GM12878 (cell line): ENCODE measurements around the gene STAG1. TPM values are rescaled to one million over a fixed set of nuclear protein-coding genes. Genes with fewer than 3 reads are reported as not detected.

Source experiments
- ATAC-seq: fragments of 200-7000 bp; cut with Tn5 transposase; 3 replicates; pipeline ENCODE4 v1.9.1; 2020; ENCODE audit warnings: mild to moderate bottlenecking, moderate library complexity
- BruUV-seq: library from RNA; stranded (reverse); fragments of 400-500 nt; replicated peaks from 2 replicates; lab custom pipeline; 2021; lab: Mats Ljungman, UMichigan
- CTCF ChIA-PET: fragments of 300-600 bp; sonication (Branson Sonifier 250); formaldehyde crosslinking; extraction: SDS; loops from one replicate; lab custom pipeline; 2021; ENCODE audit warnings: inconsistent platforms; lab: Yijun Ruan, JAX
- POLR2A ChIA-PET: fragments of 350-600 bp; formaldehyde crosslinking; extraction: SDS; loops from one replicate; lab custom pipeline; 2021; ENCODE audit warnings: inconsistent platforms; lab: Charles Lee
- RAD21 ChIA-PET: fragments of 300-600 bp; sonication (Branson Sonifier 250); formaldehyde crosslinking; loops from one replicate; lab custom pipeline; 2023; ENCODE audit warnings: antibody characterized with exemption; ENCODE audit not compliant: unreplicated experiment; lab: Charles Lee
- SMC1A ChIA-PET: fragments of 300-600 bp; sonication (Branson Sonifier 250); formaldehyde crosslinking; loops from one replicate; lab custom pipeline; 2023; ENCODE audit not compliant: unreplicated experiment, uncharacterized antibody; lab: Charles Lee
- DNase-seq: peaks from one replicate; pipeline ENCODE4 v3.0.0-alpha.2; 2011; ENCODE audit warnings: low read depth, low spot score
- FAIRE-seq: peaks from 3 replicates; lab custom pipeline; 2011; peaks lifted over from hg19 to GRCh38; lab: Jason Lieb, UNC
- H2AFZ ChIP-seq: 2 replicates; pipeline ENCODE4 v1.6.0; 2011; ENCODE audit warnings: low read depth, low read length, control low read depth; ENCODE audit not compliant: control insufficient read depth
- H3K27ac ChIP-seq: 2 replicates; pipeline ENCODE4 v1.5.1; 2011; ENCODE audit warnings: control low read depth; ENCODE audit not compliant: control insufficient read depth, insufficient read depth
- H3K27me3 ChIP-seq, 2 experiments: replicated peaks in 1 of 2; 2 replicates each; pipeline versions ENCODE4 v1.6.0 to v1.6.1; 2011; ENCODE audit warnings: low read length in 1 of 2; ENCODE audit not compliant: control insufficient read depth in 2 of 2, insufficient read depth in 2 of 2
- H3K36me3 ChIP-seq, 2 experiments: 2 replicates each; pipeline ENCODE4 v1.5.1; 2011; ENCODE audit warnings: low read length in 1 of 2; ENCODE audit not compliant: control insufficient read depth in 2 of 2, insufficient read depth in 2 of 2
- H3K4me1 ChIP-seq: 2 replicates; pipeline ENCODE4 v1.6.1; 2011; ENCODE audit warnings: mild to moderate bottlenecking, low read length, moderate library complexity, mixed read lengths; ENCODE audit not compliant: control insufficient read depth, insufficient read depth
- H3K4me2 ChIP-seq: 2 replicates; pipeline ENCODE4 v1.6.0; 2011; ENCODE audit warnings: control low read depth; ENCODE audit not compliant: control insufficient read depth, insufficient read depth
- H3K4me3 ChIP-seq: fragments of 200-600 bp; sonication (generic); 2 replicates; pipeline ENCODE4 v1.5.1; 2016
- H3K79me2 ChIP-seq: 2 replicates; pipeline ENCODE4 v1.6.0; 2011; ENCODE audit warnings: low read length; ENCODE audit not compliant: control insufficient read depth, insufficient read depth
- H3K9ac ChIP-seq: 2 replicates; pipeline ENCODE4 v1.8.0; 2011; ENCODE audit warnings: low read length, control low read depth, mixed read lengths; ENCODE audit not compliant: control insufficient read depth, insufficient read depth
- H3K9me3 ChIP-seq: replicated peaks from 3 replicates; pipeline ENCODE4 v1.5.1; 2011; ENCODE audit warnings: mild to moderate bottlenecking, low read length; ENCODE audit not compliant: control insufficient read depth, insufficient read depth
- H4K20me1 ChIP-seq: 2 replicates; pipeline ENCODE4 v1.6.0; 2011; ENCODE audit not compliant: control insufficient read depth, insufficient read depth
- MTA3 ChIP-seq: IDR thresholded peaks from 2 replicates; pipeline ENCODE4 v1.6.1; 2012; ENCODE audit warnings: low read length, inconsistent platforms, borderline replicate concordance
- ZNF384 ChIP-seq: IDR thresholded peaks from 2 replicates; pipeline ENCODE4 v1.6.1; 2012; ENCODE audit warnings: low read depth, mild to moderate bottlenecking, low read length, improper control_type of control experiment, borderline replicate concordance
- WGBS: methylation state at CpG from one replicate; pipeline ENCODE4 v1.1.6; 2016; ENCODE audit warnings: low lambda C conversion rate; ENCODE audit not compliant: insufficient replicate concordance, insufficient coverage; ENCODE audit errors: missing lambda C conversion rate; 5-methylcytosine and 5-hydroxymethylcytosine counted together
- in situ Hi-C: fragments of 300-500 bp; cut with MboI; formaldehyde crosslinking; loops from 9 replicates; pipeline ENCODE4 v1.14.3; 2018; ENCODE audit warnings: mixed read lengths
- intact Hi-C: fragments of 100-400 bp; cut with micrococcal nuclease; formaldehyde crosslinking; loops from one replicate; pipeline ENCODE4 v1.14.2; 2022; ENCODE audit not compliant: unreplicated experiment
- polyA plus RNA-seq, 11 experiments: library from polyadenylated mRNA; depleted of rRNA in 4 of 11; unstranded in 6 of 11; stranded (reverse) in 5 of 11; fragments of >200 nt; fragmentation: Nextera tagmentation in 4 of 11; fragmentation: Illumina TruSeq in 1 of 11; extraction: Ambion mirVana in 4 of 11; extraction: Trizol in 1 of 11; gene quantifications; 1 replicate in 1 of 11; 2 replicates in 10 of 11; pipeline versions ENCODE4 v1.2.1 to v1.2.3, GENCODE V29; 2011 to 2016; ENCODE audit warnings: inconsistent platforms in 2 of 11, missing spikeins in 2 of 11, low read depth in 1 of 11
- total RNA-seq, 4 experiments: library from RNA; depleted of rRNA in 3 of 4; stranded (reverse); fragments of >200 nt in 3 of 4; fragmentation: Illumina TruSeq in 1 of 4; extraction: Trizol in 1 of 4; gene quantifications; 2 replicates each; pipeline versions ENCODE4 v1.2.1 to v1.2.3, GENCODE V29; 2013 to 2021
- TF ChIP-seq, protein P1 (sequence below): fragments of 450-650 bp; conservative IDR thresholded peaks from 2 replicates; pipeline ENCODE4 v1.6.1; 2017; ENCODE audit warnings: mild to moderate bottlenecking, moderate library complexity
- TF ChIP-seq, protein P2 (sequence below): fragments of 450-650 bp; IDR thresholded peaks from 2 replicates; pipeline ENCODE4 v1.6.1; 2016; ENCODE audit warnings: mild to moderate bottlenecking
- TF ChIP-seq, protein P3 (sequence below): fragments of 450-650 bp; IDR thresholded peaks from 2 replicates; pipeline ENCODE4 v1.6.1; 2016; ENCODE audit warnings: mild to moderate bottlenecking, moderate library complexity, borderline replicate concordance

Gene STAG1
- total and polyA plus RNA-seq, 10 of the 15 experiments (the other 5 are each of a cell fraction or from before 2014, with no cell fraction given), result 4.4 to 30.1 (median 20.2) TPM

DNA sequence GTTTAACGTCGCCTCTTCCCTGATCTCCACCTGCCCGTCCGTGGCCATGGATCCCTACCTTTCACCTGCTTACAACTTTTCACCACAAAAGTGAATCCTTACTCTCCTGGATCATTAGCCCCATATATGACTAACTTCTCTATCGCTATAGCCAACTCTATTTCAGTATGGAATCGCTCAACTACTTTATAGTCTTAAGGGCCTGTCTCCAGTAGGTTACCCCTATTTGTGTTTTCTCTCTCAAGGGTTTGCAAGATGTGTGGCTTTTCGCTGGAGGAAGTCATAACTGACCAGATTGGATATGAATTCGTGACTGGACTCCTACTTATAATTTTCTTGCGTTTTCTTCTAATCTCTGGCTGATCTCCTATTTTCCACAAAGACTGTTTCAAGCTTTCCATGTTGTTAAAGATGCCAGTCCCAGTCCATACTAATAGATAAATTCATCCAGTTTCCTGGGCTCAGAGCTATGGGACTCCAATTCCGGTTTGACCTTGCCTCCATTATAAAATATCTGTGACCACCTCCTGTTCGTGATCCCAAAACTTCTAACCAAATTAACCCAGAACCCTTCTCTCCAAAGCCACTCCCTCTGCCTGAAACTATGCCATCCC, 1.3 kb upstream of the STAG1 start:
- no peaks in the 10 kb centered on the region for H3K36me3 ChIP-seq
- ChIA-PET POLR2A (interaction anchor here (0.6 to 3.8 kb wide), 7 partner anchors 107 to 559 kb away, joined by 3 to 41 read pairs (median 10); partner anchors contain the start of gene NCK1), RAD21 (interaction anchor here (0.8 to 8.7 kb wide), 38 partner anchors 12 to 682 kb away, joined by 3 to 200 read pairs (median 7); partner anchors contain the start of genes MSL2, NCK1 and PCCB), CTCF (interaction anchor here (1.0 to 9.8 kb wide), 34 partner anchors 11 to 682 kb away, joined by 3 to 229 read pairs (median 7); partner anchors contain the start of genes MSL2, NCK1 and PCCB), SMC1A (interaction anchor here (0.7 to 10.8 kb wide), 31 partner anchors 12 to 683 kb away, joined by 3 to 161 read pairs (median 5); partner anchors contain the start of gene NCK1)
- intact Hi-C loops, result loop anchor here (1.0 to 5.0 kb wide), 4 partner anchors 109 to 363 kb away; partner anchors contain the start of gene NCK1
- no peaks in the 10 kb centered on the region for H3K9me3 ChIP-seq
- DNase-seq (no peak), FAIRE-seq (no peak), ATAC-seq (no peak)
- H3K9ac ChIP-seq, result peak overlapping the region; percentile 88
- peaks cover 43% of the 10 kb centered on the region for H3K79me2 ChIP-seq
- no peaks in the 10 kb centered on the region for H3K27me3 ChIP-seq
- peak overlapping the region; percentile 97 for H3K4me2 ChIP-seq
- in situ Hi-C loops, result loop anchor here (5.0 kb wide), 2 partner anchors 366 to 681 kb away; no protein-coding TSS in a partner anchor
- peak overlapping the region; percentile 72 for H2AFZ ChIP-seq
- H4K20me1 ChIP-seq, result no peaks in the 10 kb centered on the region
- peak overlapping the region; percentile 63 for H3K4me3 ChIP-seq
- 60% methylated on average over 11 of the region's 11 CpGs for WGBS
- peaks cover 16% of the 10 kb centered on the region for H3K4me1 ChIP-seq
- TF ChIP-seq MTA3 (0 out of 2 replicates have a peak, but pooled peaks have one; percentile 32), ZNF384 (no peak)
- TF ChIP-seq, protein P1, sequence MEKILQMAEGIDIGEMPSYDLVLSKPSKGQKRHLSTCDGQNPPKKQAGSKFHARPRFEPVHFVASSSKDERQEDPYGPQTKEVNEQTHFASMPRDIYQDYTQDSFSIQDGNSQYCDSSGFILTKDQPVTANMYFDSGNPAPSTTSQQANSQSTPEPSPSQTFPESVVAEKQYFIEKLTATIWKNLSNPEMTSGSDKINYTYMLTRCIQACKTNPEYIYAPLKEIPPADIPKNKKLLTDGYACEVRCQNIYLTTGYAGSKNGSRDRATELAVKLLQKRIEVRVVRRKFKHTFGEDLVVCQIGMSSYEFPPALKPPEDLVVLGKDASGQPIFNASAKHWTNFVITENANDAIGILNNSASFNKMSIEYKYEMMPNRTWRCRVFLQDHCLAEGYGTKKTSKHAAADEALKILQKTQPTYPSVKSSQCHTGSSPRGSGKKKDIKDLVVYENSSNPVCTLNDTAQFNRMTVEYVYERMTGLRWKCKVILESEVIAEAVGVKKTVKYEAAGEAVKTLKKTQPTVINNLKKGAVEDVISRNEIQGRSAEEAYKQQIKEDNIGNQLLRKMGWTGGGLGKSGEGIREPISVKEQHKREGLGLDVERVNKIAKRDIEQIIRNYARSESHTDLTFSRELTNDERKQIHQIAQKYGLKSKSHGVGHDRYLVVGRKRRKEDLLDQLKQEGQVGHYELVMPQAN, result no peak
- TF ChIP-seq, protein P2, sequence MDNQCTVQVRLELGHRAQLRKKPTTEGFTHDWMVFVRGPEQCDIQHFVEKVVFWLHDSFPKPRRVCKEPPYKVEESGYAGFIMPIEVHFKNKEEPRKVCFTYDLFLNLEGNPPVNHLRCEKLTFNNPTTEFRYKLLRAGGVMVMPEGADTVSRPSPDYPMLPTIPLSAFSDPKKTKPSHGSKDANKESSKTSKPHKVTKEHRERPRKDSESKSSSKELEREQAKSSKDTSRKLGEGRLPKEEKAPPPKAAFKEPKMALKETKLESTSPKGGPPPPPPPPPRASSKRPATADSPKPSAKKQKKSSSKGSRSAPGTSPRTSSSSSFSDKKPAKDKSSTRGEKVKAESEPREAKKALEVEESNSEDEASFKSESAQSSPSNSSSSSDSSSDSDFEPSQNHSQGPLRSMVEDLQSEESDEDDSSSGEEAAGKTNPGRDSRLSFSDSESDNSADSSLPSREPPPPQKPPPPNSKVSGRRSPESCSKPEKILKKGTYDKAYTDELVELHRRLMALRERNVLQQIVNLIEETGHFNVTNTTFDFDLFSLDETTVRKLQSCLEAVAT, result peak; percentile 56; the same call in 1 of the 2 replicates
- TF ChIP-seq, protein P3, sequence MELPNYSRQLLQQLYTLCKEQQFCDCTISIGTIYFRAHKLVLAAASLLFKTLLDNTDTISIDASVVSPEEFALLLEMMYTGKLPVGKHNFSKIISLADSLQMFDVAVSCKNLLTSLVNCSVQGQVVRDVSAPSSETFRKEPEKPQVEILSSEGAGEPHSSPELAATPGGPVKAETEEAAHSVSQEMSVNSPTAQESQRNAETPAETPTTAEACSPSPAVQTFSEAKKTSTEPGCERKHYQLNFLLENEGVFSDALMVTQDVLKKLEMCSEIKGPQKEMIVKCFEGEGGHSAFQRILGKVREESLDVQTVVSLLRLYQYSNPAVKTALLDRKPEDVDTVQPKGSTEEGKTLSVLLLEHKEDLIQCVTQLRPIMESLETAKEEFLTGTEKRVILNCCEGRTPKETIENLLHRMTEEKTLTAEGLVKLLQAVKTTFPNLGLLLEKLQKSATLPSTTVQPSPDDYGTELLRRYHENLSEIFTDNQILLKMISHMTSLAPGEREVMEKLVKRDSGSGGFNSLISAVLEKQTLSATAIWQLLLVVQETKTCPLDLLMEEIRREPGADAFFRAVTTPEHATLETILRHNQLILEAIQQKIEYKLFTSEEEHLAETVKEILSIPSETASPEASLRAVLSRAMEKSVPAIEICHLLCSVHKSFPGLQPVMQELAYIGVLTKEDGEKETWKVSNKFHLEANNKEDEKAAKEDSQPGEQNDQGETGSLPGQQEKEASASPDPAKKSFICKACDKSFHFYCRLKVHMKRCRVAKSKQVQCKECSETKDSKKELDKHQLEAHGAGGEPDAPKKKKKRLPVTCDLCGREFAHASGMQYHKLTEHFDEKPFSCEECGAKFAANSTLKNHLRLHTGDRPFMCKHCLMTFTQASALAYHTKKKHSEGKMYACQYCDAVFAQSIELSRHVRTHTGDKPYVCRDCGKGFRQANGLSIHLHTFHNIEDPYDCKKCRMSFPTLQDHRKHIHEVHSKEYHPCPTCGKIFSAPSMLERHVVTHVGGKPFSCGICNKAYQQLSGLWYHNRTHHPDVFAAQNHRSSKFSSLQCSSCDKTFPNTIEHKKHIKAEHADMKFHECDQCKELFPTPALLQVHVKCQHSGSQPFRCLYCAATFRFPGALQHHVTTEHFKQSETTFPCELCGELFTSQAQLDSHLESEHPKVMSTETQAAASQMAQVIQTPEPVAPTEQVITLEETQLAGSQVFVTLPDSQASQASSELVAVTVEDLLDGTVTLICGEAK, result 0 out of 2 replicates have a peak, but pooled peaks have one; percentile 1
- TSS peak; percentile 92 for BruUV-seq
- H3K27ac ChIP-seq, result peak overlapping the region; percentile 91
